Measurements from ENCODE around the gene SRGAP2B.
"Not testable (repeated sequence)": the region's sequence is repeated elsewhere in the genome, so short reads cannot be mapped to it uniquely, and the experiment has no call there.

SRGAP2B gene

DNA sequence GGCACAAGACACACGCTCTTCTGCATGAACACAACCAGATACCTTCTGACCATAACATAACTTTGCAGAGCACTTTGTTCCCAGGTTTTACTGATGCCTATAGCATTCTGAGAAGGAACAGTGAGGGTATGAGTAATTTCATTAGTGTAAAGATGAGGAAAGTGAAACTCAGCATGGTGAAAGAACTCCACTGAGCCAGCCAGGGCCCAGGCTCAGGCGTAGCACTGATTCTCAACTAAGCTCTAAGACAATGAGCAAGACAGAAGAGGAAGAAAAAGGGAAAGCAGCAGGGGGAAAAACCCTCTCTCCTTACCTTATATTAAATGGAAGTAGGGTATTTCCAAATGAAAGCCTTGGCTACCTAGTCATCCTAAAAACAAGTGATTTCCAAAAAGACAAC, 155.1 kb downstream of the SRGAP2B start:
- DNase-seq: not testable (repeated sequence)

- not testable (repeated sequence) for DNase-seq
These were observed 156.5 kb downstream of the SRGAP2B start for GRCh38 chr1:144938627-144939026.

DNA sequence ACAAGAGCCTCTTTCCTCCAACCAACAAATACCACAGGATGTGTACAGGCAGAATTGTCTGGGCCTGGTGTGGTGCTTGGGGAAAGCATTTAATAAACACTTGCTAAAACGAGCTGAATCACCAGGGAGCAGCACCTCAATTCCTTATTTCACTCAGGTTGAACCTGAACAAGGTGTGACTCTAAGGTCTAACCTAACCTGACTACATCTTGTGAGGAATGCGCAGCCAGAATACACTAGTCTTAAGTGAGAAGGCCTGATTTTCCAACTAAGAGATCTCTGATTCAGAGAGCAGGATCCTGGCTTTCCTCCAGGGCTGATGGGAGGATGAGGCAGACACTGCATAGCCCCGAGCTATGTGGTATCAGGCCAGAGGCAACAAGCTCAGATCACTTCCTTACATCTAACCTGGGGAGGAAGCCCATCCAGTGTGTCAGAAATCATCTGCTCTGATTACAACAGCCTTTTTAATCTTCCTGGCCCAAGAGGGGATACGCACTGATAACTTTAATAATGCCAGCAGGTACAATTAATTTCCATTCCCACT, 158.9 kb downstream of the SRGAP2B start:
- not testable (repeated sequence) for DNase-seq

DNA sequence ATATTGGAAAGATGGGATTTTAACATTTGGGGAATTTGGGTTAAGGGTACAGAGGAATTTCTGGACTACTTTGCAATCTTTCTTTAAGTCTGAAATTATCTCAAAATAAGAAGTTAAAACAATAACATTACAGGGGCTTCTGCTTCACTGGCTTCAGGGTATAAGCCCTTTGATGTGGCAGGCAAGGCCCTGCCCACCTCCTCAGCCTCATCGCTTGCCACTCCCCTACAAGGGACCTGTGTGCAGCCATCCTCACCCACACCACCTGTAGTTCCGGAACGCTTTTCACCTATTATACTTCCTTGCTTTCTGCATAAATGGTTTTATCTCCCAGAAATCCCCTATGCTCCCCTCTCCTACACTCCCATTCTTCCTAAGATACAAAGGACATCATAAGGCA, 159.8 kb downstream of the SRGAP2B start:
- DNase-seq: not testable (repeated sequence)

- DNase-seq: not testable (repeated sequence)
These were observed 162.1 kb downstream of the SRGAP2B start for GRCh38 chr1:144933014-144933413.

- not testable (repeated sequence) for DNase-seq
These were observed 163.0 kb downstream of the SRGAP2B start for GRCh38 chr1:144932153-144932552.

GRCh38 chr1:144931553-144931952, 163.6 kb downstream of the SRGAP2B start:
- not testable (repeated sequence) for DNase-seq

GRCh38 chr1:144930085-144930777, 164.9 kb downstream of the SRGAP2B start:
- DNase-seq: not testable (repeated sequence)

GRCh38 chr1:144927292-144927691, 167.8 kb downstream of the SRGAP2B start:
- not testable (repeated sequence) for DNase-seq

- not testable (repeated sequence) for DNase-seq
These were observed 171.5 kb downstream of the SRGAP2B start for GRCh38 chr1:144923640-144924039.

- not testable (repeated sequence) for DNase-seq
These were observed 172.3 kb downstream of the SRGAP2B start for GRCh38 chr1:144922785-144923184.

- not testable (repeated sequence) for DNase-seq
These were observed 176.0 kb downstream of the SRGAP2B start for GRCh38 chr1:144919106-144919505.

DNA sequence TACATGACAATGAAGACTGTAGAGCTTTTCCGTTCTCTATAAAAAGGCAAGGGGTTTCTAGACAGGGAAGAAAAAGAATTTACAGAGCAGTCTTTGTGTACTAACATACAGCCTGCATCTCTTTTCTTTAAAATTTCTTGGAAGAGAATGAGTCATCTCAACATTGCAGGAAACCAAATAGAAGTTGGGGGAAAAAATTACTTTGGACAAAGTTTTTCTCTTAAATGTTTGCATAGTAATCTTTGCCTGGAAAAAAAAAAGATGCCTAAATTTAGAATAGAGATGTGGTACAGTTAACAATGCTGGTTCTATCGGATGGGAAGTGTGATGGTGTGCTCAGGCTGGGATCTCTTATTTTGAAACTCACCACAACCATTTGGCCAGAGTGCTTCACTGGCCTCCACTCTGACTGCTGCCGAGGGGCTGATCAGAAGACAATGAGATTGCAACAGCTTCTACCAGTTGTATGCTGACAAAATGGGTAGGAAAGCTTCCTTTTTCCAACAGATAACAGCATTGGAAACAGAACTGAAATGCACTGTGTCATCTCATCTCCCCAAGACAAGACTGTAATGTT, 177.0 kb downstream of the SRGAP2B start:
- DNase-seq: not testable (repeated sequence)

GRCh38 chr1:144917154-144918026, 177.7 kb downstream of the SRGAP2B start:
- DNase-seq: not testable (repeated sequence)

DNA sequence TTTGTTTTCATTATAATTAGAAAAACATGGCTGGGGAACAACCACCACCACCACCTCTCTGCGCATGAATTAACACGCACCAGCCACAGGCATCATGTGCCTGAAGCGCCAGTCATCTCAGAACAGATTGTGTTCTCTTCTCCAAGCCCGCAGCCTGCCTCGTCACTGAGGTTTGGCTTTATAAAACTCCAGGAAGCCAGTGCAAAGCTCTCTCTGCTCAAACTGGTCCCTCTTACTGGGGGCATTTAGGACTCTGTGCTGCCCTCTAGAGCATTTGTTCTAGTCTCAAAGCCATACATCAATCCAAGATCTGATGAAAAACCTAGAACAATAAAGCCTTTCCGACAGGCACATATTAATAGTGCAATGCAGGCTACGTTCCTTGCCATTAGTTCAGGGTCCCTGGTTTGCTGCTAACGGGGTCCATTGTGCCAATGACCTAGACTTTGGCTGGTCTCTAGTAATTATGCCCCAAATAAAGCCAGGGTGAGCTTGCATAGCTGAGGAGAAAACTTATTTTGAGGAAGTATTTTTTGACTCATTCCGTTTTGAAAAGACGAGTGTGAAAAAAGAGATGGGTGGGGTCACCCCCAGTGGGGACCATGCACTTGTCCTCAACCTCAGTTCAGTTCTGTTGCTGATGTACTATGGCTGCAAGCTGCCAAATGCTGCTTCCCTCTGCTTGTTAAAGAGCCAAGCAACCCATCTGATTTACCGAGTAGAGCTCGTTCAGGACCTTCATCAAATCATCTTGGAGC, 181.0 kb downstream of the SRGAP2B start:
- DNase-seq: not testable (repeated sequence)

DNA sequence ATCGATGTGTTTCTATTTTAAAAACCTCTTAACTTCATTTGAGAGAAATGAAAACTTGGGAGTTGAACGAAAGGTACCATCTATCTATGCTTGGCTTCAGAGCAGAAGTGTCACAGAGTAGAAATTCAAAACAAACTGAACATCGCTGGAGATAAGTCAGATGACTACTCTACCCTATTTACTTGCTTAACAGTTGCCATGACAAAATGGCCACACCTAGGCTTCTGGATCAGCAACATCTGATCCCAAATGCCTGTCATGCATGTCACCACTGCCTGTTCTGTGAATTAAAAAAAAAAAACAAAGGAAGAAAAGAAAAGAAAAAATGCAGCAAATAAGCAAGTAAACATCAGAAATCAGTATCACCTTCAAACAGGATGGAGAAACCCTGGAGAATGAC, 181.7 kb downstream of the SRGAP2B start:
- DNase-seq: not testable (repeated sequence)

GRCh38 chr1:144910729-144911128, 184.4 kb downstream of the SRGAP2B start:
- DNase-seq: not testable (repeated sequence)

- not testable (repeated sequence) for DNase-seq
These were observed 194.3 kb downstream of the SRGAP2B start for GRCh38 chr1:144900841-144901240.

DNA sequence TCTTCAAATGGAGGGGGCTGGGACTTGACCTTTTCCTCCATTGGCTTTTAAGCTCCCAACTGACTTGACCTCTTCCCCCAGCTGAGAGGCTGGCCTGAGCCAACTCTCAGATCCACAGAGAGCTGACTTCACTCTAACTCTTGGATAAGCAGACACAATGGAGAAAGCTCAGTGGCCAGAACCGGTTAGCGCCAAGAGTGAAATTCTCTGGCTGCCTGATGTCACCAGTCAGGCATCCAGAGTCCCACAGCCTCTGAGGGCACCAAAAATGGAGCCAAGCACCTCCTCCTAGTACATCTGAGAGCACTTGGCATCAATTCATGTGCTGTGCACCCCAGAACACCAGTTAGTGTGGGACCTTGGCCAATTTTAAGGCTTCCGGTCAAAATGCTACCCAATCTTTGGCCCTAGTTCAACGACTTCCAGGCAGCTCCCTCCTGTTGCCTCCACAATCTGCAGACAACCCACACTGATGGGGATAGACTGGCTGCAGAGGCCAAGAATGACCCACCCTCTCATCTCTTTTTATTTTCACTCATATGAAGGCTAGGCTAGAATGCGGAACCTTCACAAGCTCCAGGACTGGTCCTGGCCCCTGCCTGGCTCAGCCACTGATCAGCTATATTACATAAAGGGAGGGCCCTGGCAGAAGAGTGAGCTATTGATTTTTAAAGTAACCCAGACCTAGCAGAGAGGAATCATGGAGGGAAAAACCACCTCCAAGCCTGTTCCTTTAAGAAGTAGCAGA, 200.5 kb downstream of the SRGAP2B start:
- DNase-seq: not testable (repeated sequence)

DNA sequence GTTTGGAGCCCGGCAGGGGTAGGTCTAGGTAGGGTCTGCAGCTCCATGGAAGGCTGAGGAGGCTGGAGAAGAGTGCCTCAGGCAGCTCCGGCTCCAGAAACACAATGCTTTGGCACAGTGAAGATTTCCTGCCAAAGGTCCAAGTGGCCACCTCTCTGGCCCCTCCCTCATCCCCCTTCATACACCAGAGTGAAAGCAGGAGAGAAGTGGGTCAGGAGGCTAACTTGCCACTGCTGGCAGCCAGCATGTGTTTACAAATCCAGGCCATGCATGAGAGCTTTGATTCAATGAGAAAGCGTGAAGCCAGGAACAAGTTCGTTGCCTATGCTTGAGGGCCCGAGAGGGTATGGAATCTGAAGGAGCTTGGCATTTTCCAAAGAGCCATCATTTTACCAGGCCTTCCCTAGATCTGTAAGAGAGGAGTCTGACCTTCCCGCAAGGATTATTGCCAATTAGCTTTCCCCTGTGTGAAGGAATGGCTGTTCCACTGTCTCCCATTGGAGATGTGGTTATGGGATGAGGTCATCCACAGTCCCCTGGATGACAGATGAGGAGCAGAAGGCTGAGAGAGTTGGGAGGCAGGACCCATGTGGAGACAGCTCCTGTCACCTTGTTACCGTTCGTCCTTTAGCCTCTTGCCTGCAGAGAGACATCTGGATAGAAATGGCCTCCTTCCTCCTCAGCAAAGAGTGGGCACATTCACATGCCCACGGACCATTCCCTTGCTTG, 201.3 kb downstream of the SRGAP2B start:
- DNase-seq: not testable (repeated sequence)

DNA sequence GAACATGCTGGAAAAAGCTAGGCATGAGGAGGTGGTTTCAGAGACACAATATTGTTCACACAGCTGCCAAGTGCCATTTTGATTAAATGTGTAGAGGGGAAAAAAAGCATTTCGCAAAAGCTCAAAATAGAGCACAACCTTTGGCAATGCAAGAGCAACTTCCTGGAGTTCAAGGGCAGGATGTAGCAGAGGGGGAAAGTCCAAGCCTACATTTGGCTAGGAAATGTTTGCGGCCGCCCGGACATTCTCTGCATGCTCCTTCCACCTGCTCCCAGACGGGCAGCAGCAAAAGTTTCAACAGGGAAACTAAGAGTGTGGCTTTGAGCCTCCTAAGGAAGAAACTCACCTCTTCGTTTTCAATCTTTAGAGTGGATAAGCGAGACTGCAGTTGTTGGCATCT, 202.1 kb downstream of the SRGAP2B start:
- DNase-seq: not testable (repeated sequence)

Data from activated CD4-positive, alpha-beta T cell treated with anti-CD3 and anti-CD28 coated beads, Interleukin-2, amount 50 U/mL, for 48 hours (primary cell).